GM21360 (cell line): ENCODE results near the gene LDLRAP1.
"Not testable (repeated sequence)": the region's sequence is repeated elsewhere in the genome, so short reads cannot be mapped to it uniquely, and the experiment has no call there.

Experiments
- ATAC-seq: cut with Tn5 transposase; IDR thresholded peaks from one replicate; pipeline ENCODE4 v1.9.1; 2021; ENCODE audit warnings: mild to moderate bottlenecking, moderate library complexity; ENCODE audit not compliant: unreplicated experiment

The LDLRAP1 gene, protein sequence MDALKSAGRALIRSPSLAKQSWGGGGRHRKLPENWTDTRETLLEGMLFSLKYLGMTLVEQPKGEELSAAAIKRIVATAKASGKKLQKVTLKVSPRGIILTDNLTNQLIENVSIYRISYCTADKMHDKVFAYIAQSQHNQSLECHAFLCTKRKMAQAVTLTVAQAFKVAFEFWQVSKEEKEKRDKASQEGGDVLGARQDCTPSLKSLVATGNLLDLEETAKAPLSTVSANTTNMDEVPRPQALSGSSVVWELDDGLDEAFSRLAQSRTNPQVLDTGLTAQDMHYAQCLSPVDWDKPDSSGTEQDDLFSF

DNA sequence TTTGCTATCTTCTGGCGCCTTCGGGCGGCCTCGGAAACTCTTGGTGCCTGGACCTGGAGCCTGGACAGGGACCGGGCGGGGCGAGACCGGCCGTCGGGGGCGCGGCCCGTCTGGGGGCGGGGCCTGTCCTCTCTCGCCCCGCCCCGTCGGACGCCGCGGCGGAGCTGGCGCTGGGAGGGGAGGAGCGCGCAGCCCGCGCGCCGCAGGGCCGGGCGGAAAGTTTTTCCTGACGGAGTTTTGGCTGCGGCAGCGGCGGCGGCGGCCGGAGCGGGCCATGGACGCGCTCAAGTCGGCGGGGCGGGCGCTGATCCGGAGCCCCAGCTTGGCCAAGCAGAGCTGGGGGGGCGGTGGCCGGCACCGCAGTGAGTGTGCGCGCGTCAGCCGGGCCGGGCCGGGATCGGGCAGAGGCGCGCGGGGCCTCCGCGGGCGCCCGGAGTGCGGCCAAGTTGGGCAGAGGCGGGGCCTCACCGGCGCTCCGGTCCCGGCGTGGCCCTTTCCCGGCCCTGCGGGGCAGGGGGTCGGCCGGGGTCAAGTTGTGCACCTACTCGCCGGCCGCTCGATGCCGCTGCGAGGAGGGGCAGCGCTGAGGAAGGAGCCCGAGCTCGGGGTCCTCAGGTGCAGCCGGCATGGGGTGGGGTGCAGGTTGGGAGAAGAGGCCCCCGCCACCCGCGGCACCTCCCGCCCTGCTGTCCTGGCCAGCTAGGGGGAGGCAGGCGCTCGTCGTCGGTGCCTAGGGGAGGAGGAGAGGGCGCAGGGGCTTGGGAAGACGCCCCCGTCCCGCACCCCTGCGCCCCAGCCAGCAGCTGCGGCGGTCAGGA is at the start of gene LDLRAP1:
Gene LDLRAP1 (plus strand): TSS at position 182 of the 818 bp plus-strand sequence. CDS start 93 bp downstream, at position 275.
- peak; percentile 63 for ATAC-seq

DNA sequence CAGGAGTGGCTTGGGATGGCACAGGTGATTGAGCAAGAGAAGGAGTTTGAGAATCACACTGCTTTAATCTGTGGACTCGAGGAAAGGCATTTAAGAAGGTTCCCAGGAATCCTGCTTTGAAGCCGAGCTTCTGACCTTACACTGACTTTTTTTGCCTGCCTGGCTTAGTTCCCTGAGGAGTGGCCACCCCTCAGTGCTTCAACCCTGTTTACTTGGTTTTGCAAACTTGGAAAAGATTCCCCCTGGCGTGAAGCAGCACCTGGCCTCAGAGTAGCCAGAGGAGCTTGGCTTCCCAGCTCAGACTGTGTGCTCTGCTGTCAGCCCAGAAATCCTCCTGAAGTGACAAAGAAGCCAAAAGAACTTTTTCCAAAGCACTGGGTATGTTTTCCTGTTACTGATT is 48.5 kb upstream of the LDLRAP1 start:
- no peak for ATAC-seq

DNA sequence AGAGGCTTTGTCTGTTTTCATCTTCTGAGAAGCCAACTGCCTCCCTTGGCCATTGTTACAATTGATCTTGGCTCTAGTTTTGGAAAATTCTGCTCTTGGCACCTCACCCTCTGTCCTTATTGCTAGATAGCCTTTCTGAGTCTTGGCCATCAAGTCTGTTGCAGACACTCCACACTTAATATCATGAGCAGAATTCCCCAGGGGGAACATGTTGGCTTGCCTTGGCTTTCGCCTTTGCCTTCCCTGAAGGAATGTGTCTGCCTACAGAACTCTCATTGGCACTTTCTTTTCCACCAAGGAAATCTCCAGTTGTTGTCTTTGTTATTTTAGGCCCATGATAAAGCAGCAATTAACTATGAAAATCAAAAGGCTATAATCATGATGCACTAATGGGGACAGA is 42.7 kb upstream of the LDLRAP1 start:
- no peak for ATAC-seq

DNA sequence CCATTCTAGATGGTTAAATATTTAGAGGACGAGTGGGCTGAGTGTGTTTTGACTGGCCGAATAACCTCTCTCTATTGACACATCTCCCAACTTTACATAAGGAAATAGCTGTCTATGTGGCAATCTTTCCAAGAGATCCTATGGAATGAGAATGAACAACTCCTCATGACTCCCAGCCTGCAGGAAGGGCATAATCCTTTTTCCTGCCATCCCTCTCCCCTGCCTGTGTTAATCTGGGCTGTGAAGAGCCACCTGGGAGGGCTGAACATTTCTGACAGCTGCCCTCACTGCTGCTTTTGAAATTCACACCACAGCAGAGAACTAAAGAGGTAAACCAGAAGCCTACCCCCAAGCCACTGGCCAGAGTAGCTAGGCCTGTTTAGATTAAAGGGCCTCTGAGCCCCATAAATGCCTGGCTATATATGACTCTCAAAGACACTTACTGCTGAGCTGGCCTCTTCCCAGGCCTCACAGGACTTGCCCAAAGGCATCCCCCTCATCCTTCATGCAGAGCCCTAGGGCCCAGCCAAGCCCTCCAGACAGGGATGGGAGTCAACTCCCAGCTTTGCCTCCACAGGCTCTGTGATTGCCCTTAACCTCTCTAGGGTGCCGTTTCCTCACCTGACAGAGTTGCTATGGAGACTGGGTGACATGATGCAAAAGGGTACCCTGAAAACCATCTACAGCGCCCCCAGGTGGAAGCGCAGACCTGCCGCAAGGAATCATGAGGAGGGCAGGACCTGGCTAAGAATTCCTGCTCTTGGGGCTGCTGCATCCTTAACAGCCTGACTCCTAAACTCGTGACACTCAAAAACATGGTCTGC is 42.0 kb upstream of the LDLRAP1 start:
- ATAC-seq, result no peak

DNA sequence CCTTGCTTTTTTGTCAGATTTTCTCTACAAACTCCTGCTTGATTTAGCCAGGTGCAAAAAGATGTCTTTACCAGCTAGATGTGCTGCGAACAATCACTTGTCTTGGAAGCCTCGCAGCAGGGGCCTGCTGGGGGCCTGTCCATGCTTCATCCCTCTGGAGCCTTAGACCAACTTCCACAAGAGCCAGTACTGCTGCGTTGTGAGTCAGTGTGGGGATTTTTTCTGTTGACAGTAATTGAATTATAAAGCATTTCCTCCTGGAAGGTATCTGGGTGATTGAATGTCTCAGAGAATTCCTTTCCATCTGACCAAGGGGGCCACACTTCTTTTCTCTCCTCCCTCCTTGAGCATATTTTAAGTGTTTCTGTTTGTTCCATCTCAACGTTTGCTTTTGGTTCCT is 40.4 kb upstream of the LDLRAP1 start:
- no peak for ATAC-seq

DNA sequence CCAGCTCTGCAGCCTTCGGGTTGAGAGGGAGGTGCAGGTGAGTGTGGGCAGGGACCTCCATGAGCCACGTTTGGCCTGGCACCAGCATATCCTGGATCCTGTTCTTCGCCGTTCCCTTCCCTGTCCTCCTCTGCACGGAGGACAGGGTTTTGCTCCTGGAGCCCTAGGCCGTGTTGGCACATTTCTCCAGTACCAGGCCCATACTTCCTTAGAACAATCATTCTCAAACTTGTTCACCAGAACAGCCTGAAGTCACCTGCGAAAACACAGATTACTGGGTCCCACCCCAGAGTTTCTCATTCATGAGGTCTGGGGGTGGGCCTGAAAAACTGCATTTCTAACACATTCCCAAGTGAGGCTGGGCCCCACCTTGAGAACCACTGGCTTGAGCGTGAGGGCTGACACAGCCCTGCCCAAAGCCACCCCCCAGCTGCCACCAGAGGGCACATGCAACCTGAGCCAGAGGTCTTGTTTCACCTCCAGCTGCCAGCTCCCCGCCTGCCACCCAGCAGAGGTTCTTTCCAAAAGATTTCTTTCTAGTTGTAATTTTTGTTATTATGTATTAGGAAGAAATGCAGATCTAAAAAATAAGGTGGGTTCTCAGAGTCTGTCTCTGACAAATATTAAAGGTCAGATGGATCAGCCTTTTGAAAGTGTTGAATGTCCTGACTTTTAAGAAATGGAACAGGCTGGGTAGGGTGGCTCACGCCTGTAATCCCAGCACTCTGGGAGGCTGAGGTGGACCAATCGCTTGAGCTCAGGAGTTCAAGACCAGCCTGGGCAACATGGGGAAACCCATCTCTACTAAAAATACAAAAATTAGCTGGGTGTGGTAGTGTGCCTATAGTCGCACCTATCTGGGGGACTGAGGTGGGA is 39.6 kb upstream of the LDLRAP1 start:
- ATAC-seq, result no peak

DNA sequence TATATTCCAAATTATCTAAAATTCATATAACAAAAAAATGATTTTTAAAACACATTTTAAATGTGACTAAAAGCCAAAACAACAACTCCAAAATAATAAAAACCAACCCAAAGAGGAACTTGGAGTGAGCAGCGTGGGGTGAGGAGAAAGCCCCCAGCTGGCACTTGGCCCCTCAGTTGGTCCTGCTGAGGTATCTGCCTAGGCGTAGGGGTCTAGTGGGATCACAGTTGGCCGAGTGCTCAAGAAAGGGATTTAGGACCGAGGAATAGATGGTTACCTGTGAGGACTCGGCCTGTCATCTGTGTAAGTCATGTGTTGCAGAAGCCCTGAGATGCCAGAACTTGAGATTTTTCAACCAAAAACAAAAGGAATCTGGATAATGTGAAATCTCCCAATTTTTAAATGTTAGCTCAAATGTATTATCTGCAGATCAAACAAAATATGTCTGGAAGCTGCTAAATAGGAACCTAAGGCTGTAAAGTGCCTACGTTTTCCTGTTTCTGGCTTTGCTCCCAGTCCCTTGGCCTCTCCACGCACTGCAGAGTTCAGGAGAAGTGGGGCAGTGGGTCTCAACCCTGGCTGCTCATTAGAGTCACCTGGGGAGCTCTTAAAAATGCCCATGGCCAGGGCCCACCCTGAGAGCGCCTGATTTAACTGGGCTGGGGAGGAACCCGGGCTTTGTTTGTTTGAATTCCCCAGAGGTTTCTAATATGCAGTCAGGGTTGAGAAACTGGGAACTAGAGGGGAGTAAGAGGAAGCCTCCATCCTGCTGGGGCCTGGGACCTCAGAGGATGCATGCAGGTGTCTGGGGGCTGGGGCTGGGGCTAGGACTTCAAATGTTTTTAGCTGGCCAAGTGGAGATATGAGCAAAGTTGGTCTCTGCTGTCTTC is 38.5 kb upstream of the LDLRAP1 start:
- no peak for ATAC-seq

DNA sequence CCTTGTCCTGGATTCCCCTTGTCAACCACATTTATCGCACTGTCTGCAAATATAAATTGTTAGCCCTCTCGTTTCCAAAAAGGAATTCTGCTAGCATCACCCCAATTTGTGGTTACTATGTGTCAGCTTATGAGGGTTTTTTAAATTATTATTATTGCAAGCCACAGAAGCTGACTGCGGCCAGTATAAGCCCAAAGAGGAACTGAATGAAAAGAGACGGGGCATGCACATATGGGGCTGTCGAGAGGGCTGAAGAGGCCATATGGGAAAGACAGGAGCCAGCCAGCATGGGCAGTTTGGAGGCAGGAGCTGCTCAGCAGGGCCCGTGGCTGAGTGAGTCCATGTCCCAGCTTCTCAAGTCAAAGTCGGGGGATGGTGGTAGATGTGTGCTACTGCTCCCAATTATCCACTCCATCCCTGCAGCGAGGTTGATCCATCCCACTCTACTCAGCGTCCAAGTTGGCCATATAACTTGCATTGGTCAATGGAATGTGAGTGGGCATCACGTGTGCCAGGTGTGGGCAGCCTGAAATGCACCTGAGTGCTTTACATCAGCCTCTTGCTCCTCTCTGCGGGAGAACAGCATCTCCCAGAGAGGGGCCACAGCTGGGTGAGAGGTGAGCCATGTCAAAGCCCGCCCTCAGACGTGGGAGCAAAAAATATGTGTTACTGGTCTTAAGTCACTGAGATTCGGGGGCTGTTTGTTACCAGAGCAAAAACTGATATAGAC is 37.6 kb upstream of the LDLRAP1 start:
- no peak for ATAC-seq

DNA sequence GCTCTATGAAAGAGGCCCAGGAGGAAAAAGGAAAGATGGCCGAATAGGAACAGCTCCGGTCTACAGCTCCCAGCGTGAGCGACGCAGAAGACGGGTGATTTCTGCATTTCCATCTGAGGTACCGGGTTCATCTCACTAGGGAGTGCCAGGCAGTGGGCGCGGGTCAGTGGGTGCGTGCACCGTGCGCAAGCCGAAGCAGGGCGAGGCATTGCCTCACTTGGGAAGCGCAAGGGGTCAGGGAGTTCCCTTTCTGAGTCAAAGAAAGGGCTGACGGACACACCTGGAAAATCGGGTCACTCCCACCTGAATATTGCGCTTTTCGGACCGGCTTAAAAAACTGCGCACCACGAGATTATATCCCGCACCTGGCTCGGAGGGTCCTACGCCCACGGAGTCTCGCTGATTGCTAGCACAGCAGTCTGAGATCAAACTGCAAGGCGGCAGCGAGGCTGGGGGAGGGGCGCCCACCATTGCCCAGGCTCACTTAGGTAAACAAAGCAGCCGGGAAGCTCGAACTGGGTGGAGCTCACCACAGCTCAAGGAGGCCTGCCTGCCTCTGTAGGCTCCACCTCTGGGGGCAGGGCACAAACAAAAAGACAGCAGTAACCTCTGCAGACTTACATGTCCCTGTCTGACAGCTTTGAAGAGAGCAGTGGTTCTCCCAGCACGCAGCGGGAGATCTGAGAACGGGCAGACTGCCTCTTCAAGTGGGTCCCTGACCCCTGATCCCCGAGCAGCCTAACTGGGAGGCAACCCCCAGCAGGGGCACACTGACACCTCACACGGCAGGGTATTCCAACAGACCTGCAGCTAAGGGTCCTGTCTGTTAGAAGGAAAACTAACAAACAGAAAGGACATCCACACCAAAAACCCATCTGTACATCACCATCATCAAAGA is 36.6 kb upstream of the LDLRAP1 start:
- ATAC-seq, result not testable (repeated sequence)

DNA sequence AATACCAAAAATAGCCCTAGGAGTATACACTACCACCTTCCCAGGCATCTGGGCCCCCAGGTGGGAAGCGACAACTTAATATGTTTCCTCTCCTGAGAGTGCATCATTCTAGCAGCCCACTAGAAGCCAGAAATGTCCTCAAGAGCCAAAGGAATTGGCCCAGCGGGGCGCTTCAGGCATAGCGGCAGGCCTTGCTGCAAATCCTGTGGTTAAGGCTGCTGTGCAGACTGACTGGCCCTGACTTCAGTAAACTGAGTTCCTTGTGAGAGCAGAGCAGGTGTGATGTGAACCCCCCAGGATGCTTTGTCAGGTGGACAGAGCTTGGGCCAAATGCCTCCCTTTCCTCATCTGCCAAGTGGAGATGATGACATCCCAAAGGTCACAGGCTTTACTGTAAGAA is 29.7 kb upstream of the LDLRAP1 start:
- ATAC-seq, result no peak

DNA sequence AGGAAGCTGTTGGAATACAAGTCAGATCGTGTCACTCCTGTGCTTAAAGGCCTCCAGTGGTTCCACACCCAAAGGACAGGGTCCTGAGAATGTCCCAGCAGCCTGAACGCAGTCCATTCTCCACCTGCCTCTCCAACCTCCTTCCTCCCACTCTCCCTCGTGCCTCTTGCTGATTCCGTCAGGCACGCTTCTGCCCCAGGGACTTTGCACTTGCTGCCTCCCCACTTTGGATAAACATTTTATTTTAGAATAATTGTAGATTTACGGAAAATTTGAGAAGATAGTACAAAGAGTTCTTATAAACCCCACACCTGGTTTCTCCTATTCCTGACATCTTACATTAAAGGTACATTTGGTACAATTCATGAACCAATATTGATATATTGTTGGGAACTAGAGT is 28.4 kb upstream of the LDLRAP1 start:
- no peak for ATAC-seq

DNA sequence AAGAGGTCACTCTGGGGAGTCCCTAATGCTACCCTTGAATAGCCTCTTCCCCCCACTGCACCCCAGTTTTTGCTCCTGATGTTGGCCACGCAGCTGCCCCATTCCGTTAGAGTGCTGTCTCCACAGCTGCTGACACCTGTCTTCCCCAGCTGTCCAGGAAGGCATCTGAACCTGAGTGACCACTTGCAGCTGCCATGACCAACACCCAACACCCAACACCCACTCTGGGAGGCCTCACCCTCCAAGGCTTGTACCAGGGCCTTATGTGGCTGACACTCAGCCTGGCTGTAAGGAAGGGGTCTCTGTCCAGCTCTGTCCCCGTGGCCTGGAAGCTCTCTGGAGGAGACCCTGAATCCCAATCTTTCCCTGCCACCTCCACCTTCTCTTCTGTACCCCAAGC is 26.7 kb upstream of the LDLRAP1 start:
- no peak for ATAC-seq

DNA sequence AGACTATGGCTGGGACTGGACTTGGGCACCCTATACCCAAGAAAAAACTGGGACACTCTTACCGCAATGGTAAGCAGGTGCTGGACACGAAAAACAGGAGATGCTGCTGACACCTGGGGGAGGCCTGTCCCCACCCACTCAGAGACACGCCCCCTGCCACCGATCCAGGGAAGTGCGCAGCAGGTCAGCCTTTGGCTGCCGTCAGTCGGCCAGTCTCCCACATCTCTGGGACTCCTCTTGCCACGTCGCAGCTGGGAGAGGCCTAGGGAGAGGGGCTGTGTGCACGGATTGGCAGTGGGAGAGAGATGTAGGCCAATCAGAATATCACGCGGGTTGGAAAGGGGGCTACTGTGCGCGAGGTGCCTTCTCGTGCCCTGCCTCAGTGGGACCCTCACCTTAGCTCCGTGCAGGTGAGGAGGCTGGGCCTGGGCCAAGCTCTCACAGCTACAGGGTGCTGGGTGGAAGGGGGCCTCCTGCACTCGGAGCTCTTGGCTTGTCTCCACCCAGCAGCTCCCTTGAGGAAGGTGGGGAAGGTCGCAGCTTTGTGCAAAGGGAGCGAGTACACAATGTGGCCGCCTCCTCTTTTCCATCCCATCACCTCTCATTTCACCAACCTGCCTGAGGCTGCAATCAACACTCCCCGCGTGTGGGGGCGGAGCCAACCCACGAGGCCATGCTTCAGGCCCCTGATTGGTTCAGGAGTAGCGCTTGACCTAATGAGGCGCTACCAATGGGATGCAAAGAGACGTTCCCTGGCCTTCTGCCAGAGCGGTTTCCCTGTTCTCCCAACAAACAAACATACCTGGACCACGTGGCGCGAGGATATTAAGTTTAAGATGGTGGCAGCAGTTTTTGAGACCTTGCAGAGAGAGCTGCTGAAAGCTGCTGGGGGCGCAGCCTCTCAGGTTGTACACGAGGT is 25.7 kb upstream of the LDLRAP1 start:
- no peak for ATAC-seq

DNA sequence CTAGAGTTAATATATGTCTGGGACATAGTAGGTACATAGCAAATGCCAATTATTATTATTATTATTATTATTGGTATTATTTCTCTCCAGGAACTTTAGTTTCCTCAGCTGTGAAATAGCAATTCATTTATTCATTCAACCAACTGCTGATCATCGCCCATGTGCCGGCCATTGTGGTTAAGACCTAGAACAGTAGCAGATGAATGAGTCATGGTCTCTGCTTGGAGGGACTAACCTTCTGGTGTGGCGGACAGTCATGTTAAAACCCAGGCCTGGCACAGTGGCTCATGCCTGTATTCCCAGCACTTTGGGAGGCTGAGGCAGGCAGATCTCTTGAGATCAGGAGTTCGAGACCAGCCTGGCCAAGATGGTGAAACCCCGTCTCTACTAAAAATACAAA is 23.8 kb upstream of the LDLRAP1 start:
- no peak for ATAC-seq

DNA sequence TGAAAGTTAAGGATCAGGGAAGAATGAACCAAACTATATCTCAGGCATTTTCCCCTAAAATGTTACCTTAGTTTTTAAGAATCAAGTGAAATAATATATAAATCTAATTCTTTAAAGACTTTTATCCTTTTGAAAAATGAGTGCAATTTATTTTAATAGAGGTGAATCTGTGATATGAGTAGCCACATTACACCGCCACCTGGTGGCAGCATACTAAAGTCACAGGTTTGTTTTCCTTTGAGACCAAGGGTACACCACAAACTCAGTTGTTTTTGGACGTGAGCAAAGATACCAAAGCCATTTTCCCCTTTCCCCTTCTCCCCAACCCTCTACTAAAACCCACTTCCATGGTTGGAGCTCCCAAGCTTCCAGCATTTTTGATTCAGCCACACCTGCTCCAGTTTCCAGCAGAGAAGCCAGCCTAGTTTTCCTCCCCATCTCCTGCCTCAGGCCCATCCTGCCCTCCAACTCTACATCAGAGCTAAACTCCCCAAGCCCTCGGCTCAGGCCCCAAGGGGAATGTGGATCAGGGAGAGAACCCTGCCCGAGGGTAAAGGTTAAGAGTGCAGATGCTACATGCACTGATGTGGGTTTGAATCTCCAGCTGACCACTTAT is 22.9 kb upstream of the LDLRAP1 start:
- no peak for ATAC-seq

DNA sequence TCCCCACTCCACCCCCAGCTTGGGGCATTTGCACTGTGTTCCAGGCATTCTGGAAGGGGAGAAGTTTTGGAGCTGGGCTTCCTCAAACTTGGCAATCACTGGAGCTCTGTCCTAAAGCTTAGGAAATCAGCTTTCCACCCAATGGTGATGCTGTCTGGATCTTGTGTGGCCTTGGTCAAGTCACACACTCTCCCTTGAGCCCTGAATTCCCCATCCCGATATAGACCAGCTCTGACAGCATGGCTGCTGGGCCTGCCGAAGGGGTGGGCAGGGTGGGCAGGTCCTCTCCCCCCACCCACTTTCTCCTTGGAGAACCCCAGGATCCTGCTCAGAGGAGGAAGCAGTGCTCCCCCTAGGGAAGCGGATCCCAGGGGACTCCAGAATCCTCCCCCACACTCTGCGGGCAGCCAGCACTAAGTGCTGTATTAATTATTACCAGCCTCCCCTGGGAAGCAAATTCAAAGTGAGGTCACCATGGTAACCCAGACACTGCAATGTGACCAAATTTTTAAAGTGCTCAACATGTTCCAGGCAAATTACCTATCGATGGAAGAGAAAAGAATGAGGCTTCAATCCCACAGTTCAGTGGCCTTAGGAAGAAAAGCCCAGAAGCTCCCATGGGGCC is 21.3 kb upstream of the LDLRAP1 start:
- ATAC-seq, result no peak
